Panc1 (cell line): ENCODE results near the gene RASD2.

ENCODE experiments used
- CTCF ChIP-seq: fragments of 450-650 bp; IDR thresholded peaks from 2 replicates; pipeline ENCODE4 v1.5.1; 2017; ENCODE audit warnings: mild to moderate bottlenecking
- POLR2AphosphoS5 ChIP-seq: IDR thresholded peaks from 2 replicates; pipeline ENCODE4 v1.6.1; 2012; ENCODE audit warnings: mild to moderate bottlenecking, low read depth, low read length, moderate library complexity
- REST ChIP-seq, 2 experiments: IDR thresholded peaks; 2 replicates each; pipeline ENCODE4 v1.6.1; 2011 to 2012; ENCODE audit warnings: low read depth in 2 of 2, control low read depth in 1 of 2, low read length in 1 of 2, mild to moderate bottlenecking in 1 of 2, moderate library complexity in 1 of 2; ENCODE audit not compliant: insufficient read depth in 1 of 2

- TF ChIP-seq CTCF (no peak), POLR2AphosphoS5 (no peak), REST (IDR thresholded peaks at IDR 0.05; ENCODE audit: insufficient read depth in 1 of 2, low read depth in 2 of 2, low read length in 1 of 2) (no peak)
Observed at GRCh38 chr22:35552196-35552842, 11.7 kb downstream of the RASD2 start.
